Hematopoietic multipotent progenitor cell treated with erythropoietin and hydrocortisone succinate and interleukin-3 and kit ligand, for 15 days (in vitro differentiated cells): ENCODE measurements around the gene GPC1.
"Not testable (repeated sequence)": the region's sequence is repeated elsewhere in the genome, so short reads cannot be mapped to it uniquely, and the experiment has no call there.

Experiments used
- DNase-seq: peaks from one replicate; pipeline ENCODE4 v3.0.0-alpha.2; 2015; ENCODE audit warnings: low spot score

Gene GPC1

GRCh38 chr2:240435457-240435947 lies at the start of gene GPC1:
TSS of gene GPC1 (plus strand) at chr2:240435663. CDS start at chr2:240435919, 256 bp downstream.
- DNase-seq = no peak

- DNase-seq = no peak
These were observed 49.1 kb upstream of the GPC1 start for GRCh38 chr2:240386326-240386725.

GRCh38 chr2:240386743-240387142 lies 48.7 kb upstream of the GPC1 start:
- not testable (repeated sequence) for DNase-seq

GRCh38 chr2:240387325-240387668 lies 48.2 kb upstream of the GPC1 start:
- no peak for DNase-seq

GRCh38 chr2:240387669-240388358 lies 47.6 kb upstream of the GPC1 start:
- DNase-seq = no peak

- no peak for DNase-seq
These were observed 46.8 kb upstream of the GPC1 start for GRCh38 chr2:240388471-240389301.

GRCh38 chr2:240389302-240389805 lies 46.1 kb upstream of the GPC1 start:
- no peak for DNase-seq

GRCh38 chr2:240390091-240391073 lies 45.1 kb upstream of the GPC1 start:
- no peak for DNase-seq

- no peak for DNase-seq
These were observed 44.1 kb upstream of the GPC1 start for GRCh38 chr2:240391111-240392051.

- no peak for DNase-seq
These were observed 43.1 kb upstream of the GPC1 start for GRCh38 chr2:240392084-240392947.

GRCh38 chr2:240392948-240393830 lies 42.3 kb upstream of the GPC1 start:
- no peak for DNase-seq

GRCh38 chr2:240393831-240394410 lies 41.5 kb upstream of the GPC1 start:
- DNase-seq = no peak

- DNase-seq = no peak
These were observed 40.9 kb upstream of the GPC1 start for GRCh38 chr2:240394549-240394948.

GRCh38 chr2:240395448-240395847 lies 40.0 kb upstream of the GPC1 start:
- DNase-seq = no peak

- DNase-seq = no peak
These were observed 39.4 kb upstream of the GPC1 start for GRCh38 chr2:240395896-240396622.

- DNase-seq = no peak
These were observed 38.6 kb upstream of the GPC1 start for GRCh38 chr2:240396623-240397541.

GRCh38 chr2:240397542-240397916 lies 37.9 kb upstream of the GPC1 start:
- DNase-seq = no peak
